Parathyroid adenoma (tissue), 2 donors: ENCODE data around the gene PKLR.

Experiments used
- H2AFZ ChIP-seq: fragments of 300-600 bp; sonication (generic); one replicate; pipeline ENCODE4 v1.7.0; 2017; ENCODE audit warnings: antibody characterized with exemption, mild to moderate bottlenecking
- H3K27ac ChIP-seq: fragments of 300-600 bp; sonication (generic); one replicate; pipeline ENCODE4 v1.7.0; 2017
- H3K27me3 ChIP-seq: fragments of 300-600 bp; sonication (generic); one replicate; pipeline ENCODE4 v1.7.0; 2017; ENCODE audit warnings: low read length; ENCODE audit not compliant: control insufficient read depth, insufficient read depth
- H3K36me3 ChIP-seq: fragments of 300-600 bp; sonication (generic); one replicate; pipeline ENCODE4 v1.7.0; 2017; ENCODE audit warnings: low read length; ENCODE audit not compliant: control insufficient read depth, insufficient read depth
- H3K4me1 ChIP-seq: fragments of 300-600 bp; sonication (generic); one replicate; pipeline ENCODE4 v1.7.0; 2017; ENCODE audit warnings: control low read depth
- H3K4me2 ChIP-seq: fragments of 300-600 bp; sonication (generic); one replicate; pipeline ENCODE4 v1.7.0; 2017; ENCODE audit warnings: low read length
- H3K4me3 ChIP-seq: fragments of 300-600 bp; sonication (generic); one replicate; pipeline ENCODE4 v1.7.0; 2017; ENCODE audit warnings: low read depth, low read length
- H3K79me2 ChIP-seq: fragments of 300-600 bp; sonication (generic); one replicate; pipeline ENCODE4 v1.7.0; 2017; ENCODE audit warnings: control low read depth
- H3K9ac ChIP-seq: fragments of 300-600 bp; sonication (generic); one replicate; pipeline ENCODE4 v1.7.0; 2017; ENCODE audit warnings: mild to moderate bottlenecking
- H3K9me3 ChIP-seq: fragments of 300-600 bp; sonication (generic); one replicate; pipeline ENCODE4 v1.7.0; 2017; ENCODE audit warnings: low read length; ENCODE audit not compliant: control insufficient read depth
- TF ChIP-seq, protein P1 (sequence below): fragments of 300-600 bp; sonication (generic); IDR thresholded peaks from one replicate; pipeline ENCODE4 v1.7.0; 2017; ENCODE audit warnings: antibody characterized with exemption, mild to moderate bottlenecking
- donor health status: primary hyperparathyroidism.

Gene PKLR

DNA sequence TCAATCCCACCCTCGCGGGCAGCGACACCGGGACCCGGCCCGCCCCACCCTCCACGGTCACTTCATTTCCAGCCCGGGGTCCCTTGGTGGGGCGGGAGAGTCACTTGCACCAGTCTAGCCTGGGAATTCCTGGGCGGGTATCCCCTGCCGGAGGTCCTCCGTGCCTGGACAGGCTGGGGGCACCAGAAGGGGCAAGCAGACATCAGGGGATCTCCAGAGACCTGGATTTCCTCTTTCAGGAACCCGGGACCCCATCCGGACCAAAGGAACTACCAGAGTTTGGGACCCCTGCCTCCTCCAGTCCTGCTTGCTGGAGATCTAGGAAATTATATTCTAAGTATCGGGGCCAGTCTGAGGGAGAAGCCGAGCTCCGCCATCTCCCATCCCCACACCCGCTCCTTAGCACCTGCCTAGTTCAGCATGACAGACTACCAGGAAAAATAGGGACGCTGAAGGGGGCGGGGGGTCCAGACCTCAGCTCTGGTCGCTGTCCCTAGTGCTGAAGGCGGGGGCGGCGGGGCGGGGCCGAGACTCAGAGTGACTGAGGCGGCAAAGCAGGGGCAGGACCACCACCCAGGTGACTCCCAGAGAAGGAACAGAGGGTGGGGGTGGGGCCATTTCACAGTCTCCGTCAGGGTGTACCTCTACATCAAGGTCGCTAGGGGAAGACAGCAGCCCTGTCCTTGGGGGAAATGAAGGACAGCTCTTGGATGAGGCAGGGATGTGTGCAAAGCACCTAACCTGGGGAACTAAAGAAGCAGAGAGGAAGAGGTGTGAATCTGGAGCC is 23.1 kb downstream of the PKLR start:
- peak overlapping the region; percentile 95 for H3K4me2 ChIP-seq
- peak overlapping the region; percentile 74 for H2AFZ ChIP-seq
- H3K4me1 ChIP-seq, result peaks cover 3% of the 10 kb centered on the region
- peak overlapping the region; percentile 67 for H3K4me3 ChIP-seq
- TF ChIP-seq, protein P1, sequence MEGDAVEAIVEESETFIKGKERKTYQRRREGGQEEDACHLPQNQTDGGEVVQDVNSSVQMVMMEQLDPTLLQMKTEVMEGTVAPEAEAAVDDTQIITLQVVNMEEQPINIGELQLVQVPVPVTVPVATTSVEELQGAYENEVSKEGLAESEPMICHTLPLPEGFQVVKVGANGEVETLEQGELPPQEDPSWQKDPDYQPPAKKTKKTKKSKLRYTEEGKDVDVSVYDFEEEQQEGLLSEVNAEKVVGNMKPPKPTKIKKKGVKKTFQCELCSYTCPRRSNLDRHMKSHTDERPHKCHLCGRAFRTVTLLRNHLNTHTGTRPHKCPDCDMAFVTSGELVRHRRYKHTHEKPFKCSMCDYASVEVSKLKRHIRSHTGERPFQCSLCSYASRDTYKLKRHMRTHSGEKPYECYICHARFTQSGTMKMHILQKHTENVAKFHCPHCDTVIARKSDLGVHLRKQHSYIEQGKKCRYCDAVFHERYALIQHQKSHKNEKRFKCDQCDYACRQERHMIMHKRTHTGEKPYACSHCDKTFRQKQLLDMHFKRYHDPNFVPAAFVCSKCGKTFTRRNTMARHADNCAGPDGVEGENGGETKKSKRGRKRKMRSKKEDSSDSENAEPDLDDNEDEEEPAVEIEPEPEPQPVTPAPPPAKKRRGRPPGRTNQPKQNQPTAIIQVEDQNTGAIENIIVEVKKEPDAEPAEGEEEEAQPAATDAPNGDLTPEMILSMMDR, result peak; percentile 35
- no peak overlapping the region for H3K9ac ChIP-seq
- no peaks in the 10 kb centered on the region for H3K79me2 ChIP-seq
- no peaks in the 10 kb centered on the region for H3K36me3 ChIP-seq
- peak overlapping the region; percentile 69 for H3K27ac ChIP-seq
- H3K27me3 ChIP-seq, result no peaks in the 10 kb centered on the region
- no peaks in the 10 kb centered on the region for H3K9me3 ChIP-seq

GRCh38 chr1:155277070-155277901 is 24.0 kb downstream of the PKLR start, which contains the start of gene HCN3:
Gene HCN3, plus strand, starts transcription at chr1:155277463. Its CDS starts 128 bp downstream, at chr1:155277591.
- H3K9ac ChIP-seq, result no peak within 1 kb of the TSS
- H3K79me2 ChIP-seq, result peaks cover 3% of the 10 kb centered on the region
- H3K4me1 ChIP-seq, result peaks cover 3% of the 10 kb centered on the region
- peak within 1 kb of the TSS; percentile 74 for H2AFZ ChIP-seq
- no peaks in the 10 kb centered on the region for H3K9me3 ChIP-seq
- no peaks in the 10 kb centered on the region for H3K36me3 ChIP-seq
- no peaks in the 10 kb centered on the region for H3K27me3 ChIP-seq
- peak within 1 kb of the TSS; percentile 95 for H3K4me2 ChIP-seq
- peak within 1 kb of the TSS; percentile 67 for H3K4me3 ChIP-seq
- H3K27ac ChIP-seq, result peak within 1 kb of the TSS; percentile 69
- TF ChIP-seq, protein P1, result peak; percentile 66

DNA sequence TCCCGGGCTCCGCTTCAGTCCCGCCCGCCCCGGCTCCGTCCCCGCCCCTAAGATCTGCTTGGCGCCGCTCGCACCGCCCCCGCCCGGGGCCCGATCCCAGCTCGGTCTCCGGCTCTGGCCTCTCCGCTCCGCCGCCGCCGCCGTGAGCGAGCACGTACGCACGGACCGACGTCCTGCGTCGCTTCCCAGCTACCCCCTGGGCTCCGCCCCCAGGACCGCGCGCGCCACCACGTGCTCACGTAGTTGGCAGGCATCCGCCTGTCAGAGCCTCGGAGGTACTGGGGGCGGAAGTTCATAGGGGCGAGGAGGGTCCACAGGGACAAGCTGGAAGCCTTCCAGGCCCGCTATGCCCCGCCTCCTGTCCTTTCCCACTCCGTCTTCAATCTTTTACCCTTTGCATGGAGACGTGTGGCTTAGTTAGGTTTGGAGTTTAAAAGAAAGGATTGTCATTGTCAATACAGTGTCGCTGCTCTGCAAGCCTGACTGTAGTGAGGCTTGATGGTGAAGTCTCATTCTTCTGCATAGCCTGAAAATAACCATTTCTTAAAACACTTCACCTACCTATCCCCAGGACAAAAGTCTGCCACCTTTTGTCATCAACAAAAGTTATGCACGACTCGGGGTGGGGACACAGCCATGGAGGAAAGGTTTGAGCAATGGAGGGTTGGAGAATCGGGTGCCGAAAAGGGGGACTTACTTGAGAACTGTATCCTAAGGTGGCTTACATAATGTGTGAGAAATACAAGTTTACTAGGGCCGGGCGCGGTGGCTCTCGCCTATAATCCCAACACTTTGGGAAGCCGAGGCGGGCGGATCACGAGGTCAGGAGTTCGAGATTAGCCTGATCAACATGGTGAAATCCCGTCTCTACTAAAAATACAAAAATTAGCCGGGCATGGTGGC is 27.6 kb downstream of the PKLR start, which contains the start of gene CLK2:
CLK2 (minus strand) TSS at position 162 of the 903 bp plus-strand sequence. CDS start 2,527 bp downstream, outside the sequence.
- H3K4me1 ChIP-seq, result peaks cover 5% of the 10 kb centered on the region
- TF ChIP-seq, protein P1, result no peak

GRCh38 chr1:155272466-155273342 is 28.5 kb downstream of the PKLR start:
- H3K4me2 ChIP-seq, result peak overlapping the region; percentile 83
- H3K27me3 ChIP-seq, result no peaks in the 10 kb centered on the region
- H3K27ac ChIP-seq, result peak overlapping the region; percentile 76
- H3K4me3 ChIP-seq, result peak overlapping the region; percentile 66
- peaks cover 5% of the 10 kb centered on the region for H3K79me2 ChIP-seq
- peak overlapping the region; percentile 78 for H2AFZ ChIP-seq
- TF ChIP-seq, protein P1, result no peak
- H3K4me1 ChIP-seq, result peaks cover 4% of the 10 kb centered on the region
- no peaks in the 10 kb centered on the region for H3K9me3 ChIP-seq
- no peaks in the 10 kb centered on the region for H3K36me3 ChIP-seq
- H3K9ac ChIP-seq, result peak overlapping the region; percentile 28

More for the DNA sequence above, 27.6 kb downstream of the PKLR start, which contains the start of gene CLK2:
- no peaks in the 10 kb centered on the region for H3K27me3 ChIP-seq
- peak within 1 kb of the TSS; percentile 66 for H3K4me3 ChIP-seq
- H3K4me2 ChIP-seq, result peak within 1 kb of the TSS; percentile 83
- H3K9me3 ChIP-seq, result no peaks in the 10 kb centered on the region
- H3K79me2 ChIP-seq, result peaks cover 5% of the 10 kb centered on the region
- H3K27ac ChIP-seq, result peak within 1 kb of the TSS; percentile 76
- H3K9ac ChIP-seq, result peak within 1 kb of the TSS; percentile 28
- no peaks in the 10 kb centered on the region for H3K36me3 ChIP-seq
- H2AFZ ChIP-seq, result peak within 1 kb of the TSS; percentile 78
